ENCODE results near the gene ITSN1. TPM values are rescaled to one million over a fixed set of nuclear protein-coding genes. Genes with fewer than 3 reads are reported as not detected.
"Not testable (repeated sequence)": the region's sequence is repeated elsewhere in the genome, so short reads cannot be mapped to it uniquely, and the experiment has no call there.

Gene ITSN1
- total and polyA plus RNA-seq, 2 of the 13 experiments (the other 11 are each of a cell fraction or from before 2014, with no cell fraction given), result 26.1 to 33.8 TPM

GRCh38 chr21:33787431-33787830 lies 145.1 kb downstream of the ITSN1 start (continued):
- TF ChIP-seq, protein P1, sequence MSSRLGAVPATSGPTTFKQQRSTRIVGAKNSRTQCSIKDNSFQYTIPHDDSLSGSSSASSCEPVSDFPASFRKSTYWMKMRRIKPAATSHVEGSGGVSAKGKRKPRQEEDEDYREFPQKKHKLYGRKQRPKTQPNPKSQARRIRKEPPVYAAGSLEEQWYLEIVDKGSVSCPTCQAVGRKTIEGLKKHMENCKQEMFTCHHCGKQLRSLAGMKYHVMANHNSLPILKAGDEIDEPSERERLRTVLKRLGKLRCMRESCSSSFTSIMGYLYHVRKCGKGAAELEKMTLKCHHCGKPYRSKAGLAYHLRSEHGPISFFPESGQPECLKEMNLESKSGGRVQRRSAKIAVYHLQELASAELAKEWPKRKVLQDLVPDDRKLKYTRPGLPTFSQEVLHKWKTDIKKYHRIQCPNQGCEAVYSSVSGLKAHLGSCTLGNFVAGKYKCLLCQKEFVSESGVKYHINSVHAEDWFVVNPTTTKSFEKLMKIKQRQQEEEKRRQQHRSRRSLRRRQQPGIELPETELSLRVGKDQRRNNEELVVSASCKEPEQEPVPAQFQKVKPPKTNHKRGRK (CRISPR knock-in tag; IDR thresholded peaks at IDR 0.05), result no peak
- no peak for TF ChIP-seq SIX1 (CRISPR knock-in tag; IDR thresholded peaks at IDR 0.05; ENCODE audit: borderline replicate concordance)

DNA sequence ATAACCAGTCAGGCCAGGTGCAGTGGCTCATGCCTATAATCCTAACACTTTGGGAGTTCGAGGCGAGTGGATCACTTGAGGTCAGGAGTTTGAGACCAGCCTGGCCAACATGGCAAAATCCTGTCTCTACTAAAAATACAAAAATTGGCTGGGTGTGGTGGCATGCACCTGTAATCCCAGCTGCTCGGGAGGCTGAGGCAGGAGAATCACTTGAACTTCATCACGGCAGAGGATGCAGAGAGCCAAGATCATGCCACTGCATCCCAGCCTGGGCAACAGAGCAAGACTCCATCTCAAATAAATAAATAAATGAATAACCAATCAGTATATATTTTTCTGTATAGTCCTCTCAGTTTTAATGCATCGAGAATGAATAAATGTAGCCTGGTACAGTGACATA lies 146.1 kb downstream of the ITSN1 start:
- H3K4me1 ChIP-seq (ENCODE audit: insufficient read depth, low read length); H2AFZ ChIP-seq (ENCODE audit: low read length); ATAC-seq; H3K36me3 ChIP-seq (replicated peaks in 1 of 2; ENCODE audit: control insufficient read depth in 1 of 2, insufficient read depth in 2 of 2, low read length in 2 of 2); H3K79me2 ChIP-seq (ENCODE audit: insufficient read depth, low read length); H3K9ac ChIP-seq (ENCODE audit: insufficient read depth, low read depth, low read length); intact Hi-C loops (cut with micrococcal nuclease; ENCODE audit: unreplicated experiment); in situ Hi-C loops (cut with HindIII; ENCODE audit: extremely low pct_ligation_motif_present, low pct_unique_long_range_greater_than_20kb); POLR2A ChIA-PET; H3K4me3 ChIP-seq (replicated peaks in 1 of 3; ENCODE audit: insufficient read depth in 1 of 3, low read depth in 2 of 3, low read length in 3 of 3); H3K27me3 ChIP-seq (ENCODE audit: control insufficient read depth in 1 of 2, insufficient read depth in 2 of 2, low read length in 2 of 2); CTCF ChIA-PET (ENCODE audit: low intra/inter-chr PET ratio, low total read pairs); H4K20me1 ChIP-seq (ENCODE audit: insufficient read depth, low read length); H3K27ac ChIP-seq (ENCODE audit: extremely low read length, insufficient read depth, low read length); DNase-seq (ENCODE audit: low spot score); FAIRE-seq; H3K4me2 ChIP-seq (ENCODE audit: low read depth, low read length); H3K9me3 ChIP-seq (ENCODE audit: low read length); BruUV-seq (replicated peaks): not testable (repeated sequence)
- 94% methylated on average over 5 of the region's 5 CpGs for WGBS (ENCODE audit: low lambda C conversion rate)

DNA sequence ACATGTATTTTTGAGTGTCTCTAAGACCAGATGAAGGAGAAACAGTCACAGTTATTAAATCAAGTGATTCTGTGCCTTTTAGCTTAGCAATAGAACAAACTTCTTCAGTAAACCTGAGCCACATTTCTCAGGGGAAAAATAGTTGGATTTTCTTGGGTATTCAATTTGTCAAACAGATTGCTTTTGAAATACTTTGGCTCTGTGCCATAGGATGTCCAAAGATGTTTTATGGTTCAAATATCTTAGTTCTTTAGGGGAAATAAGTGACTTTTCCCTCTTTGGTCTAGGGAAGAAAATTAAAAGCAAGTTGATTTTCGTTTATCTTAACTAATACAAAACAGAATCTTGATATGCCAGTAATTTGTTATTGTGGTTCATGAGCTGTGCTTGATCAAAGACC lies 147.4 kb downstream of the ITSN1 start:
- no peak for ATAC-seq
- H2AFZ ChIP-seq (ENCODE audit: low read length), result no peak overlapping the region
- DNase-seq (ENCODE audit: low spot score), result no peak
- BruUV-seq (replicated peaks), result no TSS peak
- peaks cover 4 to 16% of the 10 kb centered on the region in 2 experiments; a peak in 4 of 5 replicates for H3K36me3 ChIP-seq (replicated peaks in 1 of 2; ENCODE audit: control insufficient read depth in 1 of 2, insufficient read depth in 2 of 2, low read length in 2 of 2)
- no peaks in the 10 kb centered on the region for H3K79me2 ChIP-seq (ENCODE audit: insufficient read depth, low read length)
- TF ChIP-seq ZNF367 (CRISPR knock-in tag; IDR thresholded peaks at IDR 0.05; ENCODE audit: borderline replicate concordance), result no peak
- no peak for TF ChIP-seq ZNF572 (CRISPR knock-in tag; IDR thresholded peaks at IDR 0.05)
- TF ChIP-seq ZNF557 (CRISPR knock-in tag; IDR thresholded peaks at IDR 0.05), result no peak
- TF ChIP-seq ZNF30 (CRISPR knock-in tag; IDR thresholded peaks at IDR 0.05), result no peak
- TF ChIP-seq, protein P2, sequence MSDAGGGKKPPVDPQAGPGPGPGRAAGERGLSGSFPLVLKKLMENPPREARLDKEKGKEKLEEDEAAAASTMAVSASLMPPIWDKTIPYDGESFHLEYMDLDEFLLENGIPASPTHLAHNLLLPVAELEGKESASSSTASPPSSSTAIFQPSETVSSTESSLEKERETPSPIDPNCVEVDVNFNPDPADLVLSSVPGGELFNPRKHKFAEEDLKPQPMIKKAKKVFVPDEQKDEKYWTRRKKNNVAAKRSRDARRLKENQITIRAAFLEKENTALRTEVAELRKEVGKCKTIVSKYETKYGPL (CRISPR knock-in tag; IDR thresholded peaks at IDR 0.05), result no peak
- TF ChIP-seq ZNF761 (CRISPR knock-in tag; conservative IDR thresholded peaks at IDR 0.05), result no peak
- TF ChIP-seq CBX2 (IDR thresholded peaks at IDR 0.05; ENCODE audit: low read depth, low read length), result no peak
- TF ChIP-seq CBX2 (CRISPR knock-in tag; IDR thresholded peaks at IDR 0.05; ENCODE audit: low read depth), result no peak
- no peak for TF ChIP-seq ZNF598 (CRISPR knock-in tag; IDR thresholded peaks at IDR 0.05; ENCODE audit: borderline replicate concordance)
- no peak for TF ChIP-seq ZNF501 (CRISPR knock-in tag; IDR thresholded peaks at IDR 0.05)
- no peak for TF ChIP-seq SOX6 (IDR thresholded peaks at IDR 0.05)
- no peak for TF ChIP-seq SOX6 (CRISPR knock-in tag; IDR thresholded peaks at IDR 0.05)
- TF ChIP-seq REPIN1 (CRISPR knock-in tag; IDR thresholded peaks at IDR 0.05; ENCODE audit: borderline replicate concordance, low read depth), result no peak
- no peak overlapping the region for H3K9ac ChIP-seq (ENCODE audit: insufficient read depth, low read depth, low read length)
- intact Hi-C loops (cut with micrococcal nuclease; ENCODE audit: unreplicated experiment), result no loop called here
- no peak overlapping the region for H3K4me3 ChIP-seq (replicated peaks in 1 of 3; ENCODE audit: insufficient read depth in 1 of 3, low read depth in 2 of 3, low read length in 3 of 3)
- FAIRE-seq, result no peak
- no peak overlapping the region for H3K27ac ChIP-seq (ENCODE audit: extremely low read length, insufficient read depth, low read length)
- 23% methylated on average over 1 of the region's 1 CpG for WGBS (ENCODE audit: low lambda C conversion rate)
- no peaks in the 10 kb centered on the region for H3K9me3 ChIP-seq (ENCODE audit: low read length)
- in situ Hi-C loops (cut with HindIII; ENCODE audit: extremely low pct_ligation_motif_present, low pct_unique_long_range_greater_than_20kb), result no loop called here
- H3K4me2 ChIP-seq (ENCODE audit: low read depth, low read length), result no peak overlapping the region
- CTCF ChIA-PET (ENCODE audit: low intra/inter-chr PET ratio, low total read pairs), result no interaction called here
- no peaks in the 10 kb centered on the region for H3K27me3 ChIP-seq (ENCODE audit: control insufficient read depth in 1 of 2, insufficient read depth in 2 of 2, low read length in 2 of 2)
- H4K20me1 ChIP-seq (ENCODE audit: insufficient read depth, low read length), result no peaks in the 10 kb centered on the region
- POLR2A ChIA-PET, result no interaction called here
- no peaks in the 10 kb centered on the region for H3K4me1 ChIP-seq (ENCODE audit: insufficient read depth, low read length)
